Spinal cord (tissue), 10 donors: Measurements from ENCODE around the gene SNX13. TPM values are rescaled to one million over a fixed set of nuclear protein-coding genes. Genes with fewer than 3 reads are reported as not detected.

Experiments
- DNase-seq, 6 donors: peaks; one replicate each; pipeline versions ENCODE4 v3.0.0 to v3.0.0-alpha.2; 2013 to 2015; ENCODE audit warnings: low spot score in 6 of 6, low read depth in 4 of 6
- H3K27ac ChIP-seq: one replicate; pipeline ENCODE4 v1.5.1; 2013; ENCODE audit warnings: low read depth, low read length, control low read depth
- H3K27me3 ChIP-seq: one replicate; pipeline ENCODE4 v1.6.1; 2013; ENCODE audit warnings: low read length; ENCODE audit not compliant: control insufficient read depth, insufficient read depth
- H3K36me3 ChIP-seq: one replicate; pipeline ENCODE4 v1.6.1; 2013; ENCODE audit warnings: low read length; ENCODE audit not compliant: control insufficient read depth, insufficient read depth
- H3K4me1 ChIP-seq: one replicate; pipeline ENCODE4 v1.6.1; 2013; ENCODE audit warnings: low read length; ENCODE audit not compliant: control insufficient read depth, insufficient read depth
- H3K4me3 ChIP-seq: one replicate; pipeline ENCODE4 v1.5.1; 2013; ENCODE audit warnings: low read depth, low read length, control low read depth
- H3K9me3 ChIP-seq: one replicate; pipeline ENCODE4 v1.6.1; 2013; ENCODE audit warnings: low read length; ENCODE audit not compliant: control insufficient read depth, insufficient read depth
- WGBS: methylation state at CpG from one replicate; pipeline ENCODE4 v1.1.5; 2013; ENCODE audit warnings: missing lambda C conversion rate; ENCODE audit not compliant: insufficient coverage; 5-methylcytosine and 5-hydroxymethylcytosine counted together
- long read RNA-seq, 4 donors: transcript quantifications; one replicate each; lab custom pipeline, GENCODE V29; 2026
- polyA plus RNA-seq, 2 donors: library from polyadenylated mRNA; unstranded; fragments of 120-200 nt; gene quantifications; one replicate each; pipeline ENCODE4 v1.2.1, GENCODE V29; 2013; ENCODE audit not compliant: insufficient read length in 2 of 2
- total RNA-seq, 2 donors: library from RNA; depleted of rRNA in 1 of 2; stranded (reverse); fragments of 120-200 nt in 1 of 2; fragments of >200 nt in 1 of 2; gene quantifications; one replicate each; pipeline versions ENCODE4 v1.2.3 to v1.2.4, GENCODE V29; 2013 to 2014
- donor health status: healthy.

SNX13 gene, protein sequence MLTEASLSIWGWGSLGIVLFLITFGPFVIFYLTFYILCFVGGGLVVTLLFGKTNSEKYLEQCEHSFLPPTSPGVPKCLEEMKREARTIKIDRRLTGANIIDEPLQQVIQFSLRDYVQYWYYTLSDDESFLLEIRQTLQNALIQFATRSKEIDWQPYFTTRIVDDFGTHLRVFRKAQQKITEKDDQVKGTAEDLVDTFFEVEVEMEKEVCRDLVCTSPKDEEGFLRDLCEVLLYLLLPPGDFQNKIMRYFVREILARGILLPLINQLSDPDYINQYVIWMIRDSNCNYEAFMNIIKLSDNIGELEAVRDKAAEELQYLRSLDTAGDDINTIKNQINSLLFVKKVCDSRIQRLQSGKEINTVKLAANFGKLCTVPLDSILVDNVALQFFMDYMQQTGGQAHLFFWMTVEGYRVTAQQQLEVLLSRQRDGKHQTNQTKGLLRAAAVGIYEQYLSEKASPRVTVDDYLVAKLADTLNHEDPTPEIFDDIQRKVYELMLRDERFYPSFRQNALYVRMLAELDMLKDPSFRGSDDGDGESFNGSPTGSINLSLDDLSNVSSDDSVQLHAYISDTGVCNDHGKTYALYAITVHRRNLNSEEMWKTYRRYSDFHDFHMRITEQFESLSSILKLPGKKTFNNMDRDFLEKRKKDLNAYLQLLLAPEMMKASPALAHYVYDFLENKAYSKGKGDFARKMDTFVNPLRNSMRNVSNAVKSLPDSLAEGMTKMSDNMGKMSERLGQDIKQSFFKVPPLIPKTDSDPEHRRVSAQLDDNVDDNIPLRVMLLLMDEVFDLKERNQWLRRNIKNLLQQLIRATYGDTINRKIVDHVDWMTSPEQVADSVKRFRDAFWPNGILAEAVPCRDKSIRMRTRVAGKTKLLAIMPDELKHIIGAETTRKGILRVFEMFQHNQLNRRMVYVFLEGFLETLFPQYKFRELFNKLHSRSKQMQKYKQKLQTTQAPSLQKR
- 10 to 100 TPM; 72.7 to 97.6 TPM for total RNA-seq
- polyA plus RNA-seq: 10 to 100 TPM; 27.9 to 40.6 TPM
- long read RNA-seq, donor 1, full-length matches to known transcripts: 5 of 5 reads
- long read RNA-seq, donor 1, partial matches to known transcripts: 0 of 5 reads
- long read RNA-seq, donor 1, other reads (novel, unspliced or antisense): 0 of 5 reads
- long read RNA-seq, donor 2, full-length matches to known transcripts: 4 of 4 reads
- long read RNA-seq, donor 2, partial matches to known transcripts: 0 of 4 reads
- long read RNA-seq, donor 2, other reads (novel, unspliced or antisense): 0 of 4 reads
- long read RNA-seq, donor 3: 0 reads
- long read RNA-seq, donor 4, full-length matches to known transcripts: 3 of 9 reads
- long read RNA-seq, donor 4, partial matches to known transcripts: 6 of 9 reads
- long read RNA-seq, donor 4, other reads (novel, unspliced or antisense): 0 of 9 reads

DNA sequence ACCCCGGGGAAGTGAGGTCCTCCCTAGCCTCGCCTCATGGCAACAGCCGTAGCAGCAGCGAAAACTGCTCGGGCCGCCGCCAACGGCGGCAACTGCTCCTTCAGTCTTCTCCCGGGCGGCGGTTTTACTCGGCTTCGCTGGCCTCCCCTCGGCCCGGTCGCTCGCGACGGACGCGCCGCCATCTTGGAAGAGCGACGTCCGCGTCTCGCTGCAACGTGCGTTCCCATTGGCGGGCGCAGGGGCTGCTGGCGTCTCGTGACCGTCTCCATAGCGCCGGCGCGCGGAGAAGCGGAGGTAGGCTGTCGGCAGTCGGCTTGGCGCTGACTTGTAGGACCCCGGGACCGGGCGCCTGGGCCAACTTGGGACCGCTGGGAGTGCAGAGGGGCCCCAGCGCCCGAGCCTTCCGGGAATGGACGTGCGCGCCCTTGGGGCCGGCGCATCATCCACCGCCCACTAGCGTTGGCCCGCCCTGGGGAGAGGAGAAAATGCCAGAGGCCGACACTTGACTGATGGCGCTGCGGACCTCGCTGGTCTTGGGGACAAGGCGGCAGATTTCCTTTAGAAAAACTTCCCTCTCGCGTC is at the start of gene SNX13:
TSS of gene SNX13 (minus strand) at position 193 of the 582 bp plus-strand sequence. CDS start 199 bp downstream, outside the sequence.
- Histone ChIP-seq H3K4me1 (no peaks in the 10 kb centered on the region), H3K9me3 (no peaks in the 10 kb centered on the region), H3K27ac (peak within 1 kb of the TSS; percentile 96), H3K27me3 (no peaks in the 10 kb centered on the region), H3K36me3 (no peaks in the 10 kb centered on the region), H3K4me3 (peak within 1 kb of the TSS; percentile 98)
- peak; percentile 83 to 98 (median 90) for DNase-seq
- WGBS: under 1% methylated on average over 66 of the region's 66 CpGs

DNA sequence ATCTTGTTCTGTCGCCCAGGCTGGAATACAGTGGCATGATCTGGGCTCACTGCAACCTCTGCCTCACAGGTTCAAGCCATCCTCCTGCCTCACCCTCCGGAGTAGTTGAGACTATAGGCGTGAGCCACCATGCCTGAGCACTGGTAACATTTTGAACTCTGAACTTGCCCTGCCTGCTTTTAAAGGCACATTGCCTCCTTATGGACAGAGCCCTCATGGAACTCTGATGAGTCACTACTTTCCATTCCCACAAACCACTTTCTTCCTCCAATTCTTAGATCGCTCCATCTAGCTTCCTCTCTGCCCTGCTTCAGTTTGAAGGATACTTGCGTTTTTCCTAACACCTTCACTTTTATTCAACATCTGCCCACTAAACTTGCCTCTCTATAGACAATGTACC is 49.3 kb upstream of the SNX13 start:
- Histone ChIP-seq H3K9me3 (no peaks in the 10 kb centered on the region), H3K4me3 (no peak overlapping the region), H3K4me1 (no peaks in the 10 kb centered on the region), H3K36me3 (no peaks in the 10 kb centered on the region), H3K27me3 (no peaks in the 10 kb centered on the region), H3K27ac (no peak overlapping the region)
- WGBS: 93% methylated on average over 3 of the region's 5 CpGs
- no peak for DNase-seq

DNA sequence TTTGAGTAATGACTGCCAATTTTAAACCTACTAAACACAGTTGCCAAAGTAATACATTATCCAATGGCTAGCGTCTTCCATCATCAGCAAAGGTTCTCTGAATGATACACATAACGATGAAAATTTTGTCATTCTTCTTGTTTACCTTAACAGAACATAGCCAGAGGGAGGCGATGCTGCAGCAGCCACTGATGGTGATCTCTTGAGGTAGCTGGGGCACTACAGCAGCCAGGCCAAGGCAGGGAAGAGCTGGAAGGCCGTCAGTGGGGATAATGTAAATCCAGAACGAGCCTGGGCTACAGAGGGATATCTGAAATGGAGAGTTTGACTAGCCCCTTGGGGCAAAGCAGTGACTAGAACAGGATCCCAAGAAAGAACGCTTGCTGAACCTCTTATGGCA is 48.6 kb upstream of the SNX13 start:
- no peak for DNase-seq
- 88% methylated on average over 6 of the region's 6 CpGs for WGBS
- no peak overlapping the region for H3K27ac ChIP-seq
- no peaks in the 10 kb centered on the region for H3K9me3 ChIP-seq
- H3K4me1 ChIP-seq: no peaks in the 10 kb centered on the region
- no peaks in the 10 kb centered on the region for H3K36me3 ChIP-seq
- no peak overlapping the region for H3K4me3 ChIP-seq
- H3K27me3 ChIP-seq: no peaks in the 10 kb centered on the region

DNA sequence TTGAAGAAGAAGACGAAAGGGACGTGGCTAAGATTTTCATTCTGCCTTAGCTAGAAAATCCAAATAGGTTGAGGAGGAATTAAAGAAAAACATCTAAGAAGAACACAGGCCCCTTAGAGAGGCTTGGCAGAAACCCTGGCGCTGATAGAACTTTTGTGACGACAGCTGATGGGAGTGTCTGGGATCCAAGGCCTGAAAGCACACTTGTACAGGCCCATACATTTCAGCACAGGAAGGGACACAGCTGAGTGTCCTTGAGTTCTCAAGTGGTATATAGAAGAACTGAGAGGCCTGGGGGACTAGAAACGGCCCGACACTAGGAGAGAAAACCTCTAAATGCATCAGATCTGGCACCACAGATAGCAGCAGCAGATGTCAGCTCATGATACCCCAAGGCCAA is 47.8 kb upstream of the SNX13 start:
- Histone ChIP-seq H3K4me3 (no peak overlapping the region), H3K36me3 (no peaks in the 10 kb centered on the region), H3K27me3 (no peaks in the 10 kb centered on the region), H3K4me1 (no peaks in the 10 kb centered on the region), H3K9me3 (no peaks in the 10 kb centered on the region), H3K27ac (no peak overlapping the region)
- WGBS: 57% methylated on average over 4 of the region's 6 CpGs
- peak in 1 of 6 donors; percentile 15 for DNase-seq

DNA sequence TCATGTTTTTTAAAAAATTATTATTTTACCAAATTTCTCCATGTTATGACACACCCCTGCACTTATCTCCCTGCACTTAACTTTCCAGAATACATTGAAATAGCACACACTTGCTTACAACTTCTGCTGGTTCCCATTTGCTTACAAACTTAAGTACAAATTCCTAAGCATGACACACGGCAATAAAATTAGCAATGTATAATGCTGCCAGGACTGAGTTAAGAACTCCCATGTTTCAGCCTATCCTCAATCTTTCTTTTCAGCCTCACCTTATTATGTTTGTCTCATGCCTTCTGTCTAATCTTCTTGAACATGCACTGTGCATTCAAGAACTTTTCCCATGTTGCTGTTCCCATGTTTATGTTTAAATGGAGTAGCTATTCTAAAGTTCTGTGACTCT is 46.6 kb upstream of the SNX13 start:
- no peak overlapping the region for H3K4me3 ChIP-seq
- 60% methylated on average over 1 of the region's 1 CpG for WGBS
- H3K27ac ChIP-seq: no peak overlapping the region
- H3K27me3 ChIP-seq: no peaks in the 10 kb centered on the region
- H3K4me1 ChIP-seq: no peaks in the 10 kb centered on the region
- DNase-seq: no peak
- no peaks in the 10 kb centered on the region for H3K36me3 ChIP-seq
- H3K9me3 ChIP-seq: no peaks in the 10 kb centered on the region

DNA sequence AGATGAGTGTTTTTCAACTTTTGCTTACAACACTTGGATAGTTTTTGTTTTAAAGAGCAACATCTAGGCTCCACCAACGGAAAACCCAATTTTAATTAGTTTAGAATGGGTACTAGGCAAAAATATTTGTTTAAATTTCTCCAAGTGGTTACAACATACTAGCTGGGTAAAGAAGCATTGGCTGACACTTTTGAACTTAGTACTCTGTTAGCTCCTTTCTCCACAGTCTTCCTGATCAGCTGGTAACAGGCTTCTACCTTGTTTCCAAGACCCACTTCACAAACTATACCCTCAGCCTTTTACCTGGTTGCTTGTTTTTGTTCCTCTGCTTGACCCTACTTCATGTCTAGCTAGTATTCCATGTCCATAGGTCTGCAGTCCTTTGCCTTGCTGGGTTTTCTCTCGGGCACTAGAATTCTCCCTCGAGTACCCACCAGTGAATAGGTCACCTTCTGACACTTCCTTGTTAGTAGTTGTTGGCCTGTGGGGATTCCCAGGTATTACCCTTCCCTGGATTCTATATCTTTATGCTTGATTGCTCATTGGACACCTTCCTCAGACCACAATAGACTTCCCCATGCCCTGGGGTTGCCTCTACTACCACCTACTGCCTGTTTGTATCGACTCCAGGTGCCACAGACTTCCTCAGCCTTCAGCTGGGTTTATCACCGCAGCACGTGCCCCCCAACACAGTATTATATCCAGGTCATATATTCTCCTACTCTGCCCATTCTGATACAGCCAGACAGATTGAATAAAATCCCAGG is 45.4 kb upstream of the SNX13 start:
- no peak overlapping the region for H3K4me3 ChIP-seq
- no peak overlapping the region for H3K27ac ChIP-seq
- 67% methylated on average over 1 of the region's 6 CpGs for WGBS
- no peaks in the 10 kb centered on the region for H3K9me3 ChIP-seq
- DNase-seq: no peak
- no peaks in the 10 kb centered on the region for H3K36me3 ChIP-seq
- H3K4me1 ChIP-seq: no peaks in the 10 kb centered on the region
- no peaks in the 10 kb centered on the region for H3K27me3 ChIP-seq

DNA sequence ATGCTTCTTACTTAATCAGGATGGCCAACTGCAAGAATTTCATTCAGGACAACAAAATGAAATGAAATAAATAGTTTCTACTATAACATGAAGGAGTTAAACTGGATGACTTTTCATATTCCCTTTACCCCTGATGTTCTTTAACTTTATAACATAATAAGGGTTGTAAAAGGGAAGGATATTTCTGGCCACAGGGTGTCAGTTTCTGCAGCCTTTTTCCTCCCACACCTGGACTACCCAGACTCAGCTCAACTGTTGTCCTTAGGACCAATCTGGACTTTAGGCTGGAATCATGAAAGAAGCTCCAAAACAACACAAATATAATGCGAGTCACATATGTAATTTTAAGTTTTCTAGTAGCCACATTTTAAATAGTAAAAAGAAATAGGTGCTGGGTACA is 44.0 kb upstream of the SNX13 start:
- Histone ChIP-seq H3K4me3 (no peak overlapping the region), H3K27me3 (no peaks in the 10 kb centered on the region), H3K9me3 (no peaks in the 10 kb centered on the region), H3K36me3 (no peaks in the 10 kb centered on the region), H3K4me1 (no peaks in the 10 kb centered on the region), H3K27ac (no peak overlapping the region)
- no peak for DNase-seq
- WGBS: no CpG with 5 or more reads among the region's 1 CpG

DNA sequence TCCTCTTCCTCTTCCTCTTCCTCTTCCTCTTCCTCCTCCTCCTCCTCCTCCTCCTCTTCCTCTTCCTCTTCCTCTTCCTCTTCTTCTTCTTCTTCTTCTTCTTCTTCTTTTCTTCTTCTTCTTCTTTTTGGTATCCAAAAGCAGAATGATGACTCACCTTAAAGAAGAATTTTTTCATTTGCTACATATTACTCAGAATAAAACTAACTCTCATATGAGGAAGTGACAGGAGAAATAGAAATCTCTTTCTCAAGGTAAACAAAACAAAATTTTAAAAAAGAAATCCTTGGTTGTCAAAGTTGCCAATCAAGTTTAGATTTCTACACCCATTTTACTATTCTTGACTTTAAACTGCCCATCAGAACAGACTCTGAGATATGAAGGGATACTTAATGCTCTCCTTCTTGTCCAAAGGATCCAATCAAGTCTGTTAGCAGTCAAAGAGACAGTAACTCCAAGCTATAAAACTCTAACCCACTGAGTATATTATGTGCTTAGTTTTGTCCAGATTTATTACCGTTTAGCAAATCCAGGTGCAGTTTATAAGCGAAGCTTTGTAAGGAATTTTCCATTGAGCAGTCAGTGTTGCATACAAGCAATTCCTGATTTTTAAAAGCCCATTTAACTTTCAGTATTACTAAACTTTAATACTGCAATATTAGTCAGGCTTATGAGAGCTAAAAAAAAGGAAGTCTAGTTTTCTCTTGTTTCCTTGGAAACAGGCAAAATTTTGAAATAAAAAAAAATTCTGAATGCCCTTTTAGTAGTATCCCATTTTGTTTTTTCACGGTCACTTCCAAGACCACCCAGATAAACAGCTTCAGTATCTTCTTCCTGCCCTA is 43.1 kb upstream of the SNX13 start:
- Histone ChIP-seq H3K27ac (no peak overlapping the region), H3K9me3 (no peaks in the 10 kb centered on the region), H3K4me3 (no peak overlapping the region), H3K4me1 (no peaks in the 10 kb centered on the region), H3K36me3 (no peaks in the 10 kb centered on the region), H3K27me3 (no peaks in the 10 kb centered on the region)
- WGBS: 86% methylated on average over 1 of the region's 3 CpGs
- no peak for DNase-seq
